GM19240 (cell line): ENCODE data around the gene ERMN.
"Not testable (repeated sequence)": the region's sequence is repeated elsewhere in the genome, so short reads cannot be mapped to it uniquely, and the experiment has no call there.

Experiments
- DNase-seq: peaks from one replicate; pipeline ENCODE4 v3.0.0; 2011; ENCODE audit warnings: low spot score; ENCODE audit not compliant: insufficient read length

ERMN gene

DNA sequence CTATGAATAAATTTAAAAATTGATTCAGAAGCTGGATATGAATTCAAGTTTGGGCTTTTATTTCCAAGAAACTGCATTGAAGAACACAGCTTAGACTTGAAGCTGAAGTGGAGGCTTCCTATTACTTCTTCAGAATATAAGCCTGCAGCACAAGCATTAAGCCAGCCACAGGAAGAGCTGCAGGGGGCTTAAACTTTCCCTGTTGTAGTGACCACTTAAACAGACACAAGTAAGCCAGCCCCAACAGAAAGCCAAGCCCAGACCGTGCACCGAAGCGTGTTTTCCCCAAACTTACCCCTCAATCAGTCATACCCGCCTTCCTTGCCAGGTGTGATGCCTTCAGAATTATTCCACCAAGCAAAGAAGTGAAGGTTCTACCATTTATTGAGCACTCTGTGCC is 28.7 kb downstream of the ERMN start:
- no peak for DNase-seq

DNA sequence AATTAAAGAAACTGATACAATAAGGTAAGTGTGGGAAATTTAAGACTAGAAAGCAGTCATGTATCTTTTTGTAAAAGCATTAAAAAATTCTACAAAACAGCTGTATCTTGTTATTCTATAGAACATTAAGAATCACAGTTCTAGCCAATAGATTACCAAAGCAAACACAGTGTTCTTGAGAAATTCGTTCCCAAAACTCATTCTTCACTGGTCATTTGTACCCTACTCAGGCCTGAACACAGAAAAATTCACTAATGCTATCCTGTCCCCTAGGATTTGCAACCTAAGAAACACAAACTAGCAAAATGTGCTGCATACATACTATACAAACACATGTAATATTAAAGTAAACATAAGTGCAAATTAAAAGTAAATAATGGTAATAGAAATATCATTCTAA is 29.1 kb downstream of the ERMN start:
- DNase-seq = no peak

DNA sequence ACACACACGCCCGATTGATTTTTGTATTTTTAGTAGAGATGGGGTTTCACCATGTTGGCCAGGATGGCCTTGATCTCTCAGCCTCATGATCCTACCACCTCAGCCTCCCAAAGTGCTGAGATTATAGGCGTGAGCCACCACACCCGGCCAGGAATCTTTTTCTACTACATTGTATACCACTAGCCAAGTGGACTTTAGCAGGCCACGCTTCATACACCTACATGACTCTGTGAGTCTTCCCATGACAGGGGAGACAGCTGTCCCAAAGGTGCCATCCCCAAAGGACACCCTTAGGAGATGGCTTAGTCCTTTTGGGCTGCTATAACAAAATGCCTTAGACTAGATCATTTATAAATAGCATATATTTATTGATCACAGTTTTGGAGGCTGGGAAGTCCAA is 32.8 kb downstream of the ERMN start:
- no peak for DNase-seq

DNA sequence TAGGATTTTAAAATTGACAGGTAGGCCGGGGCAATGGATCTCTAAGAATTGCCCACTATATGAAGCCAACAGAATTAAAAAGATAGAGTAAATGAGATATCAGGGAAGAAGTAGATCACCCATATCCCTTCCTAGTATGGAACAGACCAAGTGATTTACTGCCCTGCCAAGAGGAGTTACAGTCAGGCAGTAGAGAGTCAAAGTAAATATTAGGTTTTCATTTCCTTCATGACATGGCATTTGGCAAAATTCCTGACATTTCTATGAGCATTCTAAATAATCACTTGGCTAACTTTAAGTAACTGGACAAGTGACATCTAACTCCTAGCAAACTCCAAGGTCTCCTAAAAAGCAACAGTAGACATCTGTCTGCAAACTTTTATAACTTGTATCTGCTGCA is 34.6 kb downstream of the ERMN start:
- no peak for DNase-seq

DNA sequence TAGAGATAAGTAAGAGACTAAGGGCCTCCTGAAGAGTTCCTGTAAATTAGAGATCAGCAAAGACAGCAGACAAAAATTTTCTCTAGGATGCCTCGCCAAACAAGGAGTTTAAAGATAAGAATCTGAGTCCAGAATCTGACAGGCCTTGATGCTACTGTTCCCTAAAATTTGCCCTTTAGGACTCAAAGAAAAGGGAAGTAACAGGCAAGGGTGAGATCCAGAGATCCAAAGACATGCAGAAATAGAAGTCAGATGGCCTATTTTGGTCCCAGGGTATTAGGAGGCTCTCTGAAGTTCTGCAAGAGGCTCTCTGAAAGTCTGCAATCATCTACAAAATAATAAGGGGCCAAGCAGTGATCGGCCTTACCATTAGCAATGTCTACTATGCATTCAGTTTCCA is 35.1 kb downstream of the ERMN start:
- no peak for DNase-seq

DNA sequence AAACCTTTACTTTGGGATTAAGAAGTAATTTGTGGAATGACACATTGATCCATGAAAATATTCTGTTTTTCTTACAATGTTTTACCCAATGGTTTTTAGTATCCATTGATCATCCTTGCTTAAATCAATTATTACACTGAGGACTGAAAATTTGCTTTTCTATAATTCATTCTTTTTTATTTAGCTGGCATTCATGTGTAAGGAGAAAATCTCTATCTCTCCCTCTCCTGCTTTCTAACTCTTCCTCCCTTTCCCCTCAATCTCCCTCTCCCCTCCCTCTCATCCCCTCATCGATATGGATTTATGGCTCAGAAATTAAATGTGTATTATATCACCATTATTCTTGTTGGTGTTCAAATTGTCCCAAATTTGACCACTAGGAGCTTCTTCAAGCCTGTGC is 38.5 kb downstream of the ERMN start:
- no peak for DNase-seq

DNA sequence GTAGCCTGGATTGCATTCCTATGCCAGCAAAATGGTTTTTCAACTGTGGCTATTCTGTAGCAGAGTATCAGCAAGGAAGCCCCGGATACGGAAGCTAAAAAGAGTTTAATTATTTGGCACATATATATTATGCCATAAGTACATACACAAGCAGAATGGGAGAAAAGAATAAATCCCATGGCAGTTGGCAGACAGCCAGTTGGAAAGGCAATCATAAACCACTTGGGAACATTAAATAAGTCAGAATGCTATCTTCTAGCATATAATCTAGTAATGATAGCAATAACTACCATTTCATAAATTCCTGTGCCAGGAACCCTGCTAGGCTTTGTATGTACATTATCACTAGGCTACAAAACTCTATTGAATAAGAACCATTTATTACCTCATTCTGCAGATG is 42.2 kb downstream of the ERMN start:
- DNase-seq = no peak

DNA sequence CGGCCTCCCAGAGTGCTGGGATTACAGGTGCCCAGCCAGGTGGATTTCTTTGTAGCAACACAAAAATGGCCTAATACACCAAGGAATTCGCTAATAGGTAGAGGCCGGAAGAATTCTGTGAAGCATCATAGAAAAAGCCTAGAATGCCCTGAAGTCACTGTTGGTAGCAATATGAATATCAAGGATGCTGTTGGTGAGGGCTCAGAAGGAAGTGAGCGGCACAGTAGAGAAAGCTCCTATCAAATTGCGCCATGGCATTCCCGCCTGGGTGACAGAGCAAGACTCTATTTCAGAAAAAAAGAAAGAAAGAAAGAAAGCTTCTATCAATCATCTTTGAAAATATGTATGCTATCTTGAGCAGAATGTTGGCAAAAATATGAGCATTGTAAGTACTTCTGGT is 44.3 kb downstream of the ERMN start:
- no peak for DNase-seq

DNA sequence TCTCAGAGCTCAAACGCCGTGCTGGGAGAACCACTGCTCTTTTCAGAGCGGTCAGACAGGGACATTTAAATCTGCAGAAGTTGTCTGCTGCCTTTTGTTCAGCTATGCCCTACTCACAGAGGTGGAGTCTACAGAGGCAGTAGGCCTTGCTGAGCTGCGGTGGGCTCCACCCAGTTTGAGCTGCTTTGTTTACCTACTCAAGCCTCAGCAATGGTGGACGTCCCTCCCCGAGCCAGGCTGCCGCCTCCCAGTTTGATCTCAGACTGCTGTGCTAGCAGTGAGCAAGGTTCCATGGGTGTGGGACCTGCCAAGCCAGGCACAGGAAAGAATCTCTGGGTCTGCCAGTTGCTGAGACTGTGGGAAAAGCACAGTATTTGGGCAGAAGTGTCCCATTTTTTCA is 46.3 kb downstream of the ERMN start:
- DNase-seq = not testable (repeated sequence)

DNA sequence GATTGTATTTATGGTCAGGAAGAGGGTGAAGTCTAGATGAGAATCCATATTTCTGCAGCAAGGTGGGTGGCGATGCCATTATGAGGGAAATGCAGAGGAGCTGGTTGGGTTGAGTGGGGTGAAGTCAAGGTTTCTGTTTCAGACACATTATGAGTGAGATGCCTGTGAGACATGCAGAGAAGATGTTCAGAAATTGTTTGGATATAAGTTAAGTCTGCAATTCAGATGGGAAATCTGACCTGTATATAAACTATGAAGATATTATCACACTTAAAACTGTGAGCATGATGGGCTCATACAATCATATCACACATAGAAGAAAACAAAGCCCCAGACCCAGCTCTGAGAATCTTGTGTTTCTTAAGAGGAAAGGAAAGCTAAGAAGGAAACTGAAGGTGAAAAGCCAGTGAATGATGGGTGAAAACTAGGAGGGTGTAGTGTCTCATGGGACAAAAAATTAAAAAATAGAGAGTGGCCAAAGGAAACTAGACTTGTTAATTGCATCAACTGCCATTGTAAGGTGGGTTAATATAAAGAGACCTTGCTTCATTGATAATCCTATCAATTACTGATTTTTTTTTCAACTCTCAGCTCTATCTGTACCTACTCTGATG is 53.9 kb downstream of the ERMN start:
- DNase-seq = no peak

DNA sequence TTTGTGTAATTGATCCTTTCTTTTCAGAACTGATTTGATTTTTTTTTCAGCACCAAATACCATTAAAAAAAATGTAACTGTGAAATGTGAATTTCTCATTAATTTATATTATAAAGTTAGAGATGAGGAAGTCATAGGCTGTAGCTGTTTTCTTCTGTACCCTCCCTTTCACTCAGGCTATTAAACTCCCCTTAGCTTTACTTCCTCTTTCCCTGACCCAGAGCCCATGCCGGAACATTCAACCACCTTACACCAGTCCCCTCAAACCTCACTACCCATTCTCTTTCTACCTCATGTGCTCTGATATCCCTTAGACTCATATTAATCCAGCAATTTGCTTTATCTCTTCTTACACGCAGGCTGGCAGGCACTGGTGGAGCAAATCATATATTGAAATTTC is 55.7 kb downstream of the ERMN start:
- no peak for DNase-seq

DNA sequence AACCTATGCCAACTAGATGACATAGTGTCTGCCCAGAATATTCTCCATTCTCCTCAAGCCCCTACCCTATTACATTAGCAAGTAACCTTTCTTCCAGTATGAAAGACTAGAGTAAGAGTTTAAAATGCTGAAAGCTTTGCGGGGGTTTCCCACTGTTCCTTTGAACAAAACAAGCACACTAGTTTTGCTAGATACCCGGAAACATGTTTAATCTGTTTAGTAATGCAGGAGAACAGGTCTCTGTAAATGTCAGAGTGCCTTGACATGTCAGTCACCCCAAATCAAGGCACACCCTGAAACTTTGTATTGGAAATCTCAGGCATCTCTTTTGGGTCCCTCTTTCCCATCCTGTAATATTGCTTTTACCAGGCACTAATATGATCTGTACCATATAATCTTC is 56.6 kb downstream of the ERMN start:
- DNase-seq = no peak
